ENCODE results near the gene TULP3.

The TULP3 gene

DNA sequence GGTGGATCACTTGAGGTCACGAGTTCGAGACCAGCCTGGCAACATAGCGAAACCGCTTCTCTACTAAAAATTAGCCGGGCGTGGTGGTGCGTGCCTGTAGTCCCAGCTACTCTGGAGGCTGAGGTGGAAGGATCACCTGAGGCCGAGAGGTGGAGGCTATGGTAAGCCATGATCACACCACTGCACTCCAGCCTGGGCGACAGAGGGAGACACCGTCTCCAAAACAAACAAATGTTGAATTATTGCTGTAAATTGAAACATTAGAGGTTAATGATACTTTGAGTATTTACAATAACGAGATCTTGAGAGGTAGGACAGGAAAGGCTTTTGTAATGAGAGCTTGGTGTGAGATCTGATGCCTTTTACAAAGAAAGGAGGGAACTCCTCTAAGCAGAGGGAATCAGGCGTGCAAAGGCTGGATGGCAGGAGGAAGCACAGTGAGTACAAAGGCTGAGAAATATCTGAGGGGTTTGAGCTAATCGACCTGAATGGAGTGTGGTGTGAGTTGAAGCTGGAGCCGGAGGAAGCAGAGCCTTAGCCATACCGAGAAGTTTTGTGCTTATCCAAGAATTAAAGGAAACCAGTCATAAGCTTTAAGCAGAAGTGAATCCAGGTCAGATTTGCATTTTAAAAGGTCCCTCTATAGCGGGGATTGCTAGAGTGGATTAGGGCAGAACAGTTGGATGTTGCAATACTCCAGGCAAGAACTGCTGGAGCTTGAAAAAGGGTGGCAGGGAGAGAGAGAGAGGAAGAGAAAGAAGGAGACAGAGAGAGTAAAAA, 12.5 kb upstream of the TULP3 start:
- Histone ChIP-seq H3K4me3 (peak overlapping the region; percentile 84), H3K27ac (peak overlapping the region; percentile 18 to 92)
- TF ChIP-seq, protein P1, sequence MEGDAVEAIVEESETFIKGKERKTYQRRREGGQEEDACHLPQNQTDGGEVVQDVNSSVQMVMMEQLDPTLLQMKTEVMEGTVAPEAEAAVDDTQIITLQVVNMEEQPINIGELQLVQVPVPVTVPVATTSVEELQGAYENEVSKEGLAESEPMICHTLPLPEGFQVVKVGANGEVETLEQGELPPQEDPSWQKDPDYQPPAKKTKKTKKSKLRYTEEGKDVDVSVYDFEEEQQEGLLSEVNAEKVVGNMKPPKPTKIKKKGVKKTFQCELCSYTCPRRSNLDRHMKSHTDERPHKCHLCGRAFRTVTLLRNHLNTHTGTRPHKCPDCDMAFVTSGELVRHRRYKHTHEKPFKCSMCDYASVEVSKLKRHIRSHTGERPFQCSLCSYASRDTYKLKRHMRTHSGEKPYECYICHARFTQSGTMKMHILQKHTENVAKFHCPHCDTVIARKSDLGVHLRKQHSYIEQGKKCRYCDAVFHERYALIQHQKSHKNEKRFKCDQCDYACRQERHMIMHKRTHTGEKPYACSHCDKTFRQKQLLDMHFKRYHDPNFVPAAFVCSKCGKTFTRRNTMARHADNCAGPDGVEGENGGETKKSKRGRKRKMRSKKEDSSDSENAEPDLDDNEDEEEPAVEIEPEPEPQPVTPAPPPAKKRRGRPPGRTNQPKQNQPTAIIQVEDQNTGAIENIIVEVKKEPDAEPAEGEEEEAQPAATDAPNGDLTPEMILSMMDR (IDR thresholded peaks at IDR 0.05): no peak
- DNase-seq (ENCODE audit: low spot score): no peak

DNA sequence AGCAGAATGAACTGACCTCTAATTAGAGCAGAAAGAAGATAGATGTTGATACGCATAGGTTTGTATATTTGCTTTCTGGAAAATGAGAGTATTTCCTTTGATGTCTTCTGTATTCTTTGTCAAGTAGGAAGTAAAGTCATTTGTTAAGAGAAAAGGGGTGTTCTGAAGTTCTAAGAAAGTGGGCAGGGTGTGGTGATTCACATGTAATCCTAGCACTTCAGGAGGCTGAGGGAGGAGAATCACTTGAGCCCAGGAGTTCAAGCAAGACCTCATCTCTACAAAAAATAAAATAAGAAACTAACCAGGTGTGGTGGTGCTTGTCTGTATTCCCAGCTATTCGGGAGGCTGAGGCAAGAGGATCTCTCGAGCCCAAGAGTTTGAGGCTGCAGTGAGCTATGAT, 10.8 kb upstream of the TULP3 start:
- TF ChIP-seq, protein P1 (IDR thresholded peaks at IDR 0.05): no peak
- Histone ChIP-seq H3K27ac (no peak overlapping the region), H3K4me3 (no peak overlapping the region)
- no peak for DNase-seq (ENCODE audit: low spot score)

DNA sequence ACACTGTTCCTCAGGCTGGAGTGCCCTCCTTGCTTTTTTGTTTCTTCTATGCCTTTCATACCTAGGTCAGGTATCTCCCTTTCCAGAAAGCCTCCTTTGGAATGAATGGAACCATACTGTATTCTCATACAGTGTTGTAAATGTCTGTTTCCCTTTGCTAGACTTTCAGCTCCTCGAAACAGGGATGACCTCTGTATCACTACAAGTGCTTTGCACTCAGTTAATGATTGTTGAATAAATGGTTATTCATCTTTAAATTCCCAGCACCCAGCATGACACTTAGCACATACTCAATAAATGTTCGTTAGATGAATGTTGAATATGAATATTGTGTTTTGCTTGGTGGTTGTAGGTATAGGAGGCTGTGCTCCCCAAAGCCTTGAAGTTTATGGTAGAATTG, 5.9 kb upstream of the TULP3 start:
- TF ChIP-seq, protein P1 (IDR thresholded peaks at IDR 0.05): no peak
- DNase-seq (ENCODE audit: low spot score): no peak
- Histone ChIP-seq H3K4me3 (no peak overlapping the region), H3K27ac (no peak overlapping the region)

DNA sequence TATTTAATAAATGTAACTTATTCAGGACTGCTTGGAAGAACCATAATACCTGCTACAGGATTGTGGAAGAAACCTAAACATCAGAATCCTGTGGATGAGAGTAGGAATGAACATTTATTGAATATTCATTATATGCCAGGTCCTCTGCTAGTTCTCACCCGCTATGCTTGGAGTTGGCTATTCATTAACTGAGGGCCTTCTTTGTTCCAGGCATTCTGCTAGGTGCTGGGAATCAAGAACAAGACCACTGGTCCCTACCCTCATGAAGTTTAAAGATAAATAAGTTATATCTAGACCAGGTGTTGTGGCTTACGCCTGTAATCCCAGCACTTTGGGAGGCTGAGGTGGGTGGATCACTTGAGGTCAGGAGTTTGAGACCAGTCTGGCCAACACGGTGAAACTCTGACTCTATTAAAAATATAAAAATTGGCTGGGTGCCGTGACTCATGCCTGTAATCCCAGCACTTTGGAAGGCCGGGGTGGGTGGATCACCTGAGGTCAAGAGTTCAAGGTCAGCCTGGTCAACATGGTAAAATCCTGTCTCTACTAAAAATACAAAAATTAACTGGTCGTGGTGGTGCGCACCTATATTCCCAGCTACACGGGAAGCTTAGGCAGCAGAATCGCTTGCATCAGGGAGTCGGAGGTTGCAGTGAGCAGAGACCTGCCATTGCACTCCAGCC, 3.8 kb upstream of the TULP3 start:
- TF ChIP-seq, protein P1 (IDR thresholded peaks at IDR 0.05): no peak
- Histone ChIP-seq H3K27ac (no peak overlapping the region), H3K4me3 (no peak overlapping the region)
- no peak for DNase-seq (ENCODE audit: low spot score)

DNA sequence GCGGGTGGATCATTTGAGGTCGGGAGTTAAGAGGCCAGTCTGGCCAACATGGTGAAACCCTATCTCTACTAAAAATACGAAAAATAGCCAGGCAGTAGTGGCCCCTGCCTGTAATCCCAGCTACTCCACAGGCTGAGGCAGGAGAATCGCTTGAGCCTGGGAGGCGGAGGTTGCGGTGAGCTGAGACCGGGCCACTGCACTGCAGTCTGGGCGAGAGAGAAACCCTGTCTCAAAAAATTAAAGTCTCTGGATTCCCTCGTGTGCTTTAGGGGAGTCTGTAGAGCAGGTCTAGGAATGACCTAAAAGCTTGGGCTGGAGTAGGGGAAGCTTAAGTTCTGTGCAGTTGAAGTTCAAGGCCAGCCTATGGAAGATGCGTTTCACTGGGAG, 697 bp upstream of the TULP3 start:
- DNase-seq (ENCODE audit: low spot score): no peak
- peak overlapping the region; percentile 90 for H3K4me3 ChIP-seq
- TF ChIP-seq, protein P1 (IDR thresholded peaks at IDR 0.05): no peak
- peak overlapping the region; percentile 98 to 99 for H3K27ac ChIP-seq

DNA sequence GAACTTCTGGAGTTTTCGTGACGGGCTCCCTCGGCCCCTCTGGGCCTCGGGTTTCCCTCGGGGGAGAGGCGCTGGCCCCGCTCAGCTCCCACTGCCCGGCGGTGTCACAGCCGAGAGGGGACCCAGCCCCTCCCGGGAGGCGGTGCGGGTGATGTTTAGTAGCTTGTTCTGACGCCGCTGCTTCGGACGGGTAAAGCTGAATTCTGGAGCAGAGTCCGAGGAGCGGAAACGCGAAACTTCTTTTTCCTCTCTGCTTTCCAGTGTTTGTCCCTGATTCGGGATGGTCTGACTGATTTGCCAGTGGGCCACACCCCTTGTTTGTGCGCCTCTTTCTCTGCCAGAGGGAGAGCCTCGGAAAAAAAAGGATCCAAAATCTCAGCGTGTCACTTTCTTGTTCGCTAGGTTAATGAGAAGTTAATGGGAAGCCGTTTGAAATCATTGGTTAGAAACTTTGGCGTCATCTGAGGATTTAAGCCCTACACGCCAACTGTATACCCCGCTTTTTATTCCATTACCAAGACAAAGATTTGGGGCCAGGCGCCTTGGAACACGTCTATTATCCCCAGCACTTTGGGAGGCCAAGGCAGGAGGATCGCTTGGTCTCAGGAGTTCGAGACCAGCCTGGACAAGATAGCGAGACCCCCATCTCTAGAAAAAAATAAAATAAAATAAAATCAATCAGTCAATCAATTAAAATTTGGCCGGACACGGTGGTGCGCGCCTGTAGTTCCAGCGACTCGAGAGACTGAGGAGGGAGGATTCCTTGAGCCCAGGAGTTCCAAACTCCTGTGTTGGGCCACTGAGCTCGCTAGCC, 756 bp downstream of the TULP3 start:
- H3K4me3 ChIP-seq: peak overlapping the region; percentile 90
- TF ChIP-seq, protein P1 (IDR thresholded peaks at IDR 0.05): no peak
- DNase-seq (ENCODE audit: low spot score): peak; percentile 83
- peak overlapping the region; percentile 98 to 99 for H3K27ac ChIP-seq

Data from coronary artery (tissue), 2 donors.